Gastrocnemius medialis (tissue), 4 donors: Measurements from ENCODE around the gene CORO2B.

Source experiments
- POLR2A ChIP-seq, 2 donors: fragments of 450-650 bp; IDR thresholded peaks; one replicate each; pipeline ENCODE4 v1.6.1; 2017; ENCODE audit warnings: antibody characterized with exemption in 2 of 2, mild to moderate bottlenecking in 2 of 2, moderate library complexity in 2 of 2
- TF ChIP-seq, protein P1 (sequence below), 5 experiments: fragments of 450-650 bp in 3 of 5; fragments of 200-600 bp in 2 of 5; sonication (generic) in 2 of 5; IDR thresholded peaks in 4 of 5; conservative IDR thresholded peaks in 1 of 5; 1 replicate in 4 of 5; 2 replicates in 1 of 5; pipeline ENCODE4 v1.5.1; 2016 to 2019; ENCODE audit warnings: antibody characterized with exemption in 5 of 5, mild to moderate bottlenecking in 3 of 5, moderate library complexity in 3 of 5

DNA sequence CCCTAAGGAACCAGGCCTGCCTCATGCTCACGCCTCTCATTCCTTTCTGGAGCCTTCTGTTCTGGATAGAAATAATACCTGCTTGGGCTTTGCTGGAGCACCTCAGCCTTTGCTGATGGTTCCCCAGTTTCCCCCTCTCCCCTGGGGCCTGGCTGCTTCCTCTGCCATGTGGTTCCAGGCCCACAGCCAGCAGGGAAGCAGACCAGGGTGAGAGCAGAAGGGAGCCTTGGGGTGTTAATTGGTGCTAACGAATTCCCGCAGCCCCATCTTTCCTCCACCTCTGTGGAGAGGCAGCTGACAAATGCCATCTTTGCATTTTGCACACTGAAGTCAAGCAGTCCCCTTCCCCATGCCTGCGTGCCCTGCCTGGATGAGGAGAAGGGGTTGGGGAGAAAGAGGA lies 13.1 kb upstream of the CORO2B start:
- TF ChIP-seq, protein P1, sequence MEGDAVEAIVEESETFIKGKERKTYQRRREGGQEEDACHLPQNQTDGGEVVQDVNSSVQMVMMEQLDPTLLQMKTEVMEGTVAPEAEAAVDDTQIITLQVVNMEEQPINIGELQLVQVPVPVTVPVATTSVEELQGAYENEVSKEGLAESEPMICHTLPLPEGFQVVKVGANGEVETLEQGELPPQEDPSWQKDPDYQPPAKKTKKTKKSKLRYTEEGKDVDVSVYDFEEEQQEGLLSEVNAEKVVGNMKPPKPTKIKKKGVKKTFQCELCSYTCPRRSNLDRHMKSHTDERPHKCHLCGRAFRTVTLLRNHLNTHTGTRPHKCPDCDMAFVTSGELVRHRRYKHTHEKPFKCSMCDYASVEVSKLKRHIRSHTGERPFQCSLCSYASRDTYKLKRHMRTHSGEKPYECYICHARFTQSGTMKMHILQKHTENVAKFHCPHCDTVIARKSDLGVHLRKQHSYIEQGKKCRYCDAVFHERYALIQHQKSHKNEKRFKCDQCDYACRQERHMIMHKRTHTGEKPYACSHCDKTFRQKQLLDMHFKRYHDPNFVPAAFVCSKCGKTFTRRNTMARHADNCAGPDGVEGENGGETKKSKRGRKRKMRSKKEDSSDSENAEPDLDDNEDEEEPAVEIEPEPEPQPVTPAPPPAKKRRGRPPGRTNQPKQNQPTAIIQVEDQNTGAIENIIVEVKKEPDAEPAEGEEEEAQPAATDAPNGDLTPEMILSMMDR (IDR thresholded peaks at IDR 0.05 in 4 of 5, conservative IDR thresholded peaks at IDR 0.05 in 1 of 5), result no peak
- TF ChIP-seq POLR2A (IDR thresholded peaks at IDR 0.05), result no peak
